T-helper 9 cell (primary cell): ENCODE measurements around the gene PPIB.

Experiments
- DNase-seq: peaks from one replicate; pipeline ENCODE4 v3.0.0-alpha.2; 2020

Gene PPIB

GRCh38 chr15:64157599-64158125, 5.2 kb downstream of the PPIB start:
- DNase-seq: no peak

GRCh38 chr15:64156652-64157331, 6.0 kb downstream of the PPIB start:
- DNase-seq: no peak

GRCh38 chr15:64155802-64156651, 6.8 kb downstream of the PPIB start:
- DNase-seq: no peak

DNA sequence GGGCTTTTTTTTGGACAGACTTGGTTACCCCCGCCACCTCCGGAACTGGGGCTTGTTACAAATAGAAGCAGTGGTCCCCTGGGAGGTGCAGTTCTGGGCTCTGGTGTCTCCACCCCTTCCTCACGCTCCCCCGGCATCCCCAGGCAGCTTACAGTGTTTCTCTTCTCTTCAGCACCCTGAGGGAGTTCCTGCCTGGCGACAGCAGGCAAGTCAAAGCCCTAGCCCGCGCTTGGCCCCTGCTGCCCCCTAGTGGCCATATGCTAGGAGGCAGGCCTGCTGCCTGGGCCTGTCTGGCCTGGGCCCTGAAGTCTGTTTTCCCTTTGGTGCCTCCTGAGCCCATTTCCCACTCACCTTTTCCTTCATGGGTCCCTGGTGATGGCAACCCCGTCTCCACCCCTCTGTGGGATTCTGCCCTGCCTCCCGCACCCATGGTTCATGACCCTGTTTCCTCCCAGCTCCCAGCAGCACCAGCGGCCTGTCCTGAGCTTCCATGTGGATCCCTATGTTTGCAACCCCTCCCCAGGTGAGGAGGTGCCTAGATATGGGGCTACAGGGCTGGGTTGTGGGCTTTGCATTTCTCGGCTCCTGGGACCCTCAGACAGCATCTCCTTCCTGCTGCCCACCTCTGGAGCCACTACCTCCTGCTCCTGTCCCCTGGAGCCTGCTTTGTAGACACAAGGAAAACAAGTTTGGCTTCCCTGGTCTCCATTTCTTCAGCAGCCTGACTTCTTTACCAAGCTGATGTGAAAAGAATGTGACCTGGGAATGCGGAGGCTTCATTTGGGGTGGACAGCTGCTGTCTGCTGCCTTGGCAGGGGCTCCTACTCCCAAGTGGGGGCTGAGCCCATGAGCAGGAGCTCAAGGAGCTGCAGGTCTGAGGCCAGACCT, 9.1 kb downstream of the PPIB start:
- DNase-seq: peak; percentile 92

DNA sequence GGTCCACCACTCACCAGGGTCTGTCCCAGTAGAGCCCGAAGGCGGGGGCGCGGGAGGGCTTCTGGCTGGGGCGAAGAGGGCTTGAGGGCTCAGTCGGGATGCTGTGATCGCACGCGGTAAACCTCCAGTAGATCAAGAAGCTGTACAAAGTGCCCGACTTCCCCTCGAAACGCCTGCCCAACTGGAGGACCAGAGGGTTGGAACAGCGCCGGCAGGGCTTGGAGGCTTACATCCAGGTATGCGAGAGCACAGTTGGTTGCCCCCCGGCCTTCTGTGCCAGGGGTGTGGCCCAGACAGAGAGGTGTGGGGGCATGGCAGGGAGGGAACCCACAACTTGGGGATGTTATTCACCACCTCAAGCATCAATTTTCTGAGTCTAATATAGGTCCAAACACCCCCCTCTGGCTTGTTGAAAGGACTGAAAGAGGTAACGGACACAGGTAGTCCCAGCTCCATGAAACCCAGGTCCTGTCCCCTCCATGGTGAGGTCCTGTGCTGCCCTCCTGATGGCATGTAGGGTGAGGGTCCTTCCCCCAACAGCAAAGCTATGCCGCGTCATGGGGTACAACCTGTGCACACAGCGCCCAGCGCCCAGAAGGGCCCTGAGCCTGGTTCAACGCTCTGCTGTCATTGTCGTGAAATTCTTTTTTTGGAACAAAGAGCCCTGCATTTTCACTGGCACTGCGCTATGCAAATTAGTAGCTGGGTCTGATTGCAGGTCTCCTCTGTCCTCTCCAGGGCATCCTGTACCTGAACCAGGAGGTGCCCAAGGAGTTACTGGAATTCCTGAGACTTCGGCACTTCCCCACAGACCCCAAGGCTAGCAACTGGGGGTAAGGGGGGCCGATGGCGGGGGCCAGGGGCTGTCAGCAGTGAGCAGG, 10.1 kb downstream of the PPIB start:
- no peak for DNase-seq

DNA sequence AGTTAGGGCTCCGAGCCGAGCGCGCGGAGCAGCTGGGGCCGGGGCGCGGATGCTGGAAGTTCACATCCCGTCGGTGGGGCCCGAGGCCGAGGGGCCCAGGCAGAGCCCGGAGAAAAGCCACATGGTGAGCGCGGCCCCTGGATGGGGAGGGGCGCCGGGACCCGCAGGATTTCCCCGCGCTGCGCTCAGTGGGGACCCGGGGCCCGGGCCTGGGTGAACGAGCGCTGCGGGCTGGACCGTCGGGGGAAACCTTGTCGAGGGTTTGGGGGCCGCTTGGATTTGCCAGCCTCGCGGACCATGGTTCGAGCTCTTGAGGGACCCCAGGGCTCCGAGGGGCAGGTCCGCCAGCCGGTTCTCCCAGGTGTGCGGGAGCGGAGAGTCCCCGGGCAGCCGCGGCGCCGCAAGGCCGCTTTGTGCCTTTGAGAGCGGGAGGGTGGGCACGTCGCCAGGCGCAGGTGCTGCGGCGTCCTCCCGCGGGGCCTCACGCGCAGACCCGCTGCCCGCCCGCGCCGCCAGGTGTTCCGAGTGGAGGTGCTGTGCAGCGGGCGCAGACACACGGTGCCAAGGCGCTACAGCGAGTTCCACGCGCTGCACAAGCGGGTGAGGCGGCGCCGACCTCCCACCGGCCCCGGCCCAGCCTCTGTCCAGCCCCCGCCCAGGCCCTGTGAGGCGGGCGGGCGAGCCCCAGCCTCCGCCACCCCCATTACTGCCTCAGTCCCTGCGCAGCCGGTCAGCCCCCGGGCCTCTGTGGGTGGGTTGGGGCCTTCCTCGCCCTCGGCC, 10.9 kb downstream of the PPIB start, which contains the start of gene SNX22:
SNX22 (plus strand) TSS at position 5 of the 780 bp plus-strand sequence; CDS start at position 50, 45 bp downstream.
- peak; percentile 26 for DNase-seq

- no peak for DNase-seq
Observed at GRCh38 chr15:64149893-64150578, 12.8 kb downstream of the PPIB start.

GRCh38 chr15:64149424-64149823, 13.4 kb downstream of the PPIB start:
- DNase-seq: no peak

- DNase-seq: no peak
Observed at GRCh38 chr15:64148581-64148980, 14.2 kb downstream of the PPIB start.

- DNase-seq: no peak
Observed at GRCh38 chr15:64148168-64148567, 14.7 kb downstream of the PPIB start.

DNA sequence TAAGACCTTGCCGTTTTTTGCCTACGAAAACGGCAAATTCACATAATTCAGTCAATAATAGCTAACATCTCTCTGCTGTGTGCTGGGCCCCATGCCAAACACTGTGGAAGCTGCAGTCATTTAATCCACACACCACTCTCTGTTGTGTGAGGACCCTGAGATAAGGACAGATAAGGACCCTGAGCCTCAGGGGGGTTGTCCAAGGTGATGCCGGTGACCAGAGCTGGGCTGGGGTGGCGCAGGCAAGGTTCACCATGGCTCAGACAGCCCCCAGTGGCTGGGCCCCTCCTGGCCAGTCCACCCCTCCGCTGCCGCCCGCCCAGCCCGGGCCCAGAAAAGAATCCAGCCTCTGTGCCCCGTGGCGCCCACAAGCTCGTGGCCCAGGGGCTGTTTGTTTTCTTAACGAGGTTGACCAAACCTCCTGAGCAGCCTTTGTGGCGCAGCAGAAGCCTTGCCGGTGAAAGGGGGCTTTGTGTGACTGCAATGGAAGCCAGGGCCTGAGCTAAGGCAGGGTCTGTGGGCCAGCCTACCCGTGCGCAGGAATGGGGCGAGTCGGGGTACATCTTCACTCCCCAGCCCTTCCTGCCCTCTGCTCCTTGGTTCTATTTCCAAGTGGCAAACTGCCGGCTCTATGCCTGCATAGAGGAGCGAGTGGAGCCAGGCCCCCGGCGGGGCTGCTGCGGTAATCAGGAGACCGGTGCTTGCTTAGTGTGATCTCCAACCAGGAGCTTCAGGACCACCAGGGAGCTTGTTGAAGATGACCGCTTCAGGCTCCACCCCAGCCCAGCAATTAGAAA, 15.7 kb downstream of the PPIB start:
- DNase-seq: no peak

GRCh38 chr15:64146520-64146884, 16.3 kb downstream of the PPIB start:
- no peak for DNase-seq

DNA sequence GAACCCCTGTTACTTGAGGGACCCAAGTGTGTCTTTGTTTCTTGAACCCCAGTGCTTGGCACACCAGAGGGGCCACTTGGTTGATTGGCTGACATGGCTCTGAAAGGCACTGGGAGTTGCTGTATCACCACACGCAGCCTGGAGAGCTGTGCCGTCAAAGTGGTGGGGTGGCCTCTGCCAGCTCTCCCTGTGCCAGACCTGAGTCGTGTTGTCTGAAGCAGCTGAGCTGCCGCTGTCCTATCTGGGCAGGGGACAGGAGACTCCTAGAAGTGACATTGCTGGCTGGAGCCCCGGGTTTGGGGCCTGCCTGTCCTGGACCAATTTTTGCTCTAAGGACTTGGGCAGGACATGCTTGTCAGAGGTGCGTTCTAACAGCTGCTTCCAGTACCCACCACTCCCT, 16.8 kb downstream of the PPIB start:
- no peak for DNase-seq

DNA sequence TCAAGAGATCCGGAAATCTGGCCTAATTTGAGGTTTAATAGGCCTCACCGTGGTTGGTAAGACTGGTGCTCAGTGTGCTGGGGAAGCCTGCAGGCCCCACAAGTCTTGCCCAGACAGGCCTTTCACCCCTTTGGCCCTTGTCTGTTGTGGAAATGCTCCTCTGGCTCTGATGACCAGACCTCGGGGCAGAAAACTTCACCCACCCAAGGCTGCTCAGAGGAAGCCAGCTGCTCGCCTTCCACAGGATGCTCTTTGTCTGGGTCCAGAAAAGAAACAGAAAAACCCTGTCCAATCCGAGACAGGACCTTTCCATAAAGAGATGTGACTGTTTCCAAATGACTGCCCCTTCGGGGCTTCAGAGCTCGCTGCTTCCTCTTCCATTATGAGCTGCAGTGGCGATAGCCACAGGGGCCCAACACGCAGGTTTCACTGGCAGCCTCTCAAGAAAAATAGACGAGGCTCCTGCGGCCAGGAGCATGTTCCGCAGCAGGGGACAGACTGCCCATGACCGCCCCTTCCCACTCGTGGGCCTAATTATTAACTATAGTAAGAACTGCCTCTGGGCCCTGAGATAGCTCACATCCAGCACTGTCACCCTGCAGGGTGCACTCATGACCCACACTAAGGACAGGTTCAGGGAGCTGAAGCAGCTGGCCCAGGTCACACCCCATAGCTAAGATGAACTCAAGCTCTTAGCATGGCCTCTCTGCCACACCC, 18.1 kb downstream of the PPIB start:
- no peak for DNase-seq

DNA sequence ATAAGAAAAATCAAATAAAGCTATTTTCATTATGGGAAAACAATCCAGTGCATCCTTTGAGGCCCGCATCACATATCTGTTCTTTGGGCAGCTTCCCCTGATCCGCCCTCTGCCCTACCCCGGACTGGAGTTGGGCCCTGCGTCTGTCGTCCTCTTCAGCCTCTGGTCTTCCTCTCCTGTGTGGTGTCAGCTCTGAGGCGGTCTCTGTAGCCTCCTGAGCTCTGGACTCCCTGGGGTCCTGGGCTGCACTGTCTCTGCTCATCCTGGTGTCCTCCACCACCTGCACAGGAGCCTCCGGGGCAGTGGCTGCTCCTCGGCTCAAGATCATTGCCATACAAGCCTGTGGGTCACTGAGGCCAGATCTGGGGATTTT, 18.6 kb downstream of the PPIB start:
- DNase-seq: no peak

GRCh38 chr15:64143276-64143675, 19.5 kb downstream of the PPIB start:
- DNase-seq: no peak

- no peak for DNase-seq
Observed at GRCh38 chr15:64141798-64142512, 20.9 kb downstream of the PPIB start.

- DNase-seq: no peak
Observed at GRCh38 chr15:64138331-64138941, 24.4 kb downstream of the PPIB start.
